PC-9 (cell line): Measurements from ENCODE around the gene GLCE. TPM values are rescaled to one million over a fixed set of nuclear protein-coding genes. Genes with fewer than 3 reads are reported as not detected.
A peak's percentile ranks its signal among the peaks of the same experiment; 100 is the strongest.

Source experiments
- BruUV-seq: library from RNA; stranded (reverse); fragments of 400-500 nt; replicated peaks from 2 replicates; lab custom pipeline; 2021; lab: Mats Ljungman, UMichigan
- CTCF ChIA-PET: fragments of 300-600 bp; sonication (Branson Sonifier 250); formaldehyde crosslinking; loops from one replicate; lab custom pipeline; 2022; ENCODE audit warnings: antibody characterized with exemption; lab: Charles Lee
- POLR2A ChIA-PET: fragments of 300-600 bp; sonication (Branson Sonifier 250); formaldehyde crosslinking; loops from one replicate; lab custom pipeline; 2022; ENCODE audit warnings: antibody characterized with exemption; ENCODE audit not compliant: unreplicated experiment; lab: Charles Lee
- DNase-seq, 2 experiments: peaks; one replicate each; pipeline versions ENCODE4 v3.0.0 to v3.0.0-alpha.2; 2015 to 2022; ENCODE audit warnings: mixed read lengths in 1 of 2
- H2AFZ ChIP-seq: fragments of 200-600 bp; sonication (generic); 2 replicates; pipeline ENCODE4 v1.8.1; 2017; ENCODE audit warnings: antibody characterized with exemption
- H3F3A ChIP-seq: fragments of 200-600 bp; sonication (generic); 2 replicates; pipeline ENCODE4 v1.8.1; 2017; ENCODE audit warnings: antibody characterized with exemption, mild to moderate bottlenecking, low read depth; ENCODE audit not compliant: insufficient read depth
- H3K27ac ChIP-seq: fragments of 200-600 bp; sonication (generic); 2 replicates; pipeline ENCODE4 v1.6.1; 2016; ENCODE audit warnings: mixed run types
- H3K27me3 ChIP-seq: fragments of 200-600 bp; sonication (generic); 2 replicates; pipeline ENCODE4 v1.6.1; 2016; ENCODE audit warnings: low read depth, mixed run types; ENCODE audit not compliant: insufficient read depth
- H3K36me3 ChIP-seq: fragments of 200-600 bp; sonication (generic); 2 replicates; pipeline ENCODE4 v1.6.1; 2016; ENCODE audit warnings: low read depth, mixed run types
- H3K4me1 ChIP-seq: fragments of 200-600 bp; sonication (generic); replicated peaks from 2 replicates; pipeline ENCODE4 v1.6.1; 2016; ENCODE audit warnings: mixed run types; ENCODE audit not compliant: insufficient read depth
- H3K4me2 ChIP-seq: fragments of 200-600 bp; sonication (generic); 2 replicates; pipeline ENCODE4 v1.6.1; 2017; ENCODE audit warnings: mixed run types
- H3K4me3 ChIP-seq: fragments of 200-600 bp; sonication (generic); 2 replicates; pipeline ENCODE4 v1.6.1; 2016; ENCODE audit warnings: mixed run types
- H3K79me2 ChIP-seq: fragments of 200-600 bp; sonication (generic); 2 replicates; pipeline ENCODE4 v1.6.1; 2017; ENCODE audit warnings: low read depth, mixed run types
- H3K9me2 ChIP-seq: fragments of 200-600 bp; sonication (generic); 2 replicates; pipeline ENCODE4 v1.8.1; 2017; ENCODE audit warnings: mild to moderate bottlenecking; ENCODE audit not compliant: insufficient read depth
- H3K9me3 ChIP-seq: fragments of 200-600 bp; sonication (generic); 2 replicates; pipeline ENCODE4 v1.8.1; 2016; ENCODE audit warnings: low read depth; ENCODE audit not compliant: insufficient read depth
- H4K20me1 ChIP-seq: fragments of 200-600 bp; sonication (generic); 2 replicates; pipeline ENCODE4 v1.8.1; 2017; ENCODE audit not compliant: insufficient read depth
- EZH2 ChIP-seq: fragments of 200-600 bp; sonication (generic); IDR thresholded peaks from 2 replicates; pipeline ENCODE4 v1.8.0; 2017; ENCODE audit warnings: antibody characterized with exemption, low read depth
- intact Hi-C: fragments of 100-400 bp; cut with micrococcal nuclease; formaldehyde crosslinking; loops from one replicate; pipeline ENCODE4 v1.10.0; 2022; ENCODE audit not compliant: unreplicated experiment
- total RNA-seq: library from RNA; stranded (reverse); gene quantifications from 2 replicates; pipeline ENCODE4 v1.2.3, GENCODE V29; 2021
- TF ChIP-seq, protein P1 (sequence below): fragments of 200-600 bp; sonication (generic); conservative IDR thresholded peaks from 2 replicates; pipeline ENCODE4 v1.6.1; 2017; ENCODE audit warnings: mixed run types, antibody characterized with exemption, mild to moderate bottlenecking, moderate library complexity

The GLCE gene
- total RNA-seq, 1 experiment from 2014 or later = 31.3 TPM

DNA sequence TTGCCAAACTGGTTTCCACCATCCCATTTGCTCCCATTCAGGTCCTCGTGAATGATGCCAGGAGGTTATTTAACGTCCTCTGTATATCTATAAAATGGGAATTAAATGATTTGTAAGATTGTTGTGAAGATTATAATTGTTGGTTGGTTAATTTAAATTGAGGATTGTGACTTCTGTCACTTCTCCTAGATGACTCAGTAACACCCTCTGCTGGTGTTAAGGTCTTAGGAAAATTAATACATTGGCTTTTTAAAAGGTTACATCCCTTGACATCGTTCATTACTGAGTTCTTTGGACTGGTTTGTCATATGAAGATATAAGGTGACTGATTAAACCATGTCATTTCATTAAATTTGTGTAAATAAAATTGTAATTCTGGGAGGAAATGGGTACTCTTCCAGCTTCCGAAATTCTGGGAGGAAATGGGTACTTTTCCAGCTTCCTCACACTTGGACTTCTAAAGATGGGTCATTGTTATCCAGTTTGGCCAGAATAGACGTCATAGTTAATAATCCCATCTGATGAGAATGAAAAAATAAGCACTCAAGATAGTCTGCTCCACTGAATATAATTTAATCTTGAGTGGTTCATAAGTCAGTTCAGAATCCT, 105.0 kb downstream of the GLCE start:
- no peaks in the 10 kb centered on the region for H3K9me3 ChIP-seq
- H3K4me2 ChIP-seq = no peak overlapping the region
- no peaks in the 10 kb centered on the region for H4K20me1 ChIP-seq
- no peaks in the 10 kb centered on the region for H3F3A ChIP-seq
- no peaks in the 10 kb centered on the region for H3K4me1 ChIP-seq
- no peak overlapping the region for H2AFZ ChIP-seq
- BruUV-seq = no TSS peak
- no peaks in the 10 kb centered on the region for H3K27me3 ChIP-seq
- no peak overlapping the region for H3K27ac ChIP-seq
- H3K9me2 ChIP-seq = no peaks in the 10 kb centered on the region
- no peak overlapping the region for H3K4me3 ChIP-seq
- no peak for TF ChIP-seq EZH2
- TF ChIP-seq, protein P1, sequence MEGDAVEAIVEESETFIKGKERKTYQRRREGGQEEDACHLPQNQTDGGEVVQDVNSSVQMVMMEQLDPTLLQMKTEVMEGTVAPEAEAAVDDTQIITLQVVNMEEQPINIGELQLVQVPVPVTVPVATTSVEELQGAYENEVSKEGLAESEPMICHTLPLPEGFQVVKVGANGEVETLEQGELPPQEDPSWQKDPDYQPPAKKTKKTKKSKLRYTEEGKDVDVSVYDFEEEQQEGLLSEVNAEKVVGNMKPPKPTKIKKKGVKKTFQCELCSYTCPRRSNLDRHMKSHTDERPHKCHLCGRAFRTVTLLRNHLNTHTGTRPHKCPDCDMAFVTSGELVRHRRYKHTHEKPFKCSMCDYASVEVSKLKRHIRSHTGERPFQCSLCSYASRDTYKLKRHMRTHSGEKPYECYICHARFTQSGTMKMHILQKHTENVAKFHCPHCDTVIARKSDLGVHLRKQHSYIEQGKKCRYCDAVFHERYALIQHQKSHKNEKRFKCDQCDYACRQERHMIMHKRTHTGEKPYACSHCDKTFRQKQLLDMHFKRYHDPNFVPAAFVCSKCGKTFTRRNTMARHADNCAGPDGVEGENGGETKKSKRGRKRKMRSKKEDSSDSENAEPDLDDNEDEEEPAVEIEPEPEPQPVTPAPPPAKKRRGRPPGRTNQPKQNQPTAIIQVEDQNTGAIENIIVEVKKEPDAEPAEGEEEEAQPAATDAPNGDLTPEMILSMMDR = peak; percentile 66
- POLR2A ChIA-PET = no interaction called here
- H3K79me2 ChIP-seq = no peaks in the 10 kb centered on the region
- H3K36me3 ChIP-seq = no peaks in the 10 kb centered on the region
- intact Hi-C loops = loop anchor here (1.0 to 5.0 kb wide), 3 partner anchors 103 to 206 kb away; partner anchors contain the start of gene GLCE
- DNase-seq = no peak
- CTCF ChIA-PET = interaction anchor here (0.6 kb wide), 1 partner anchor 100 kb away, joined by 4 read pairs; no protein-coding TSS in a partner anchor

DNA sequence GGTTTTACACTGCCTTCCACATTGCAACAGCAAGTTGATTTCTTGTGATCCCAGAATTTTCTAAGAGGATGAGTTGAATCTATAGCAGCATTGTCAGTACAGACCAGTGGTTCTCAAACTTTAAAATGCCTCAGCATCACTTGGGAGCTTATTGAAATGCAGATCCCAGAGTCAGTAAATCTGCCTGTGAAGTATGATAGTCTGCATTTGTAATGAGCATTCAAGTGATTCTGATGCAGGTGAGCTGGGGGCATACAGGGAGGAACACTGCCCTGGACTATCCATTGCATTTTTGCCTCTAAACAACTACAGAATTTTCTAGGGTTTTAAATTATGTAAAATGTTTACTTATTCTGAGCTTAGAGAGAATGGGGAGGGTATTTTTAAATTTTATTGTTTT, 110.8 kb downstream of the GLCE start:
- no peak for DNase-seq
- no peak overlapping the region for H3K4me2 ChIP-seq
- H3K27me3 ChIP-seq = no peaks in the 10 kb centered on the region
- BruUV-seq = no TSS peak
- H3K4me1 ChIP-seq = no peaks in the 10 kb centered on the region
- ChIA-PET POLR2A (no interaction called here), CTCF (no interaction called here)
- no peaks in the 10 kb centered on the region for H4K20me1 ChIP-seq
- intact Hi-C loops = no loop called here
- H3K9me2 ChIP-seq = no peaks in the 10 kb centered on the region
- H2AFZ ChIP-seq = no peak overlapping the region
- no peak overlapping the region for H3K27ac ChIP-seq
- no peaks in the 10 kb centered on the region for H3F3A ChIP-seq
- H3K79me2 ChIP-seq = no peaks in the 10 kb centered on the region
- no peaks in the 10 kb centered on the region for H3K9me3 ChIP-seq
- H3K36me3 ChIP-seq = no peaks in the 10 kb centered on the region
- no peak for TF ChIP-seq EZH2
- TF ChIP-seq, protein P1 = no peak
- H3K4me3 ChIP-seq = no peak overlapping the region

DNA sequence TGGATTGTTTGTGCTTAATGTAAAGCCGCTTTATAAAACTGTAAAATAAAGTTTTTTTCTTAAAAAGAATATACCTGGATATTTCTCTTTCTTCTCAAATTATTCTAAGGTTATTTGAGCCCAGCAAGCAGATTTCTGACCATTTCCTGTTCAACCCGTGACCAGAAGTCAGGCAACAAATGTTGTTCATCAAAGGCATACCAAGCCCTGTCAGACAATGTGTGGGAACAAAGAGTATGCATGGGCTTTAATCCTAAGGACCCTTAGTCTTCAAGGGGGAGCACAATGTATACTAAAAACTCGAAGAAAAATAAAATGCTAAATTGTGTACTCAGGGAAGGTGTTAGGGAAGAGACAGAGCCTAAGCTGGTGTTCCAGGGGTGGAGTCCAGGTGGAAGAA, 111.7 kb downstream of the GLCE start:
- TF ChIP-seq EZH2 = no peak
- TF ChIP-seq, protein P1 = no peak
- no peak overlapping the region for H3K4me3 ChIP-seq
- H4K20me1 ChIP-seq = no peaks in the 10 kb centered on the region
- DNase-seq = no peak
- H3F3A ChIP-seq = no peaks in the 10 kb centered on the region
- H3K27ac ChIP-seq = no peak overlapping the region
- H2AFZ ChIP-seq = no peak overlapping the region
- no peak overlapping the region for H3K4me2 ChIP-seq
- BruUV-seq = no TSS peak
- H3K27me3 ChIP-seq = no peaks in the 10 kb centered on the region
- H3K36me3 ChIP-seq = no peaks in the 10 kb centered on the region
- POLR2A ChIA-PET = no interaction called here
- intact Hi-C loops = no loop called here
- no peaks in the 10 kb centered on the region for H3K9me2 ChIP-seq
- H3K4me1 ChIP-seq = no peaks in the 10 kb centered on the region
- CTCF ChIA-PET = no interaction called here
- H3K79me2 ChIP-seq = no peaks in the 10 kb centered on the region
- H3K9me3 ChIP-seq = no peaks in the 10 kb centered on the region
